A673 (cell line): Measurements from ENCODE around the gene BLOC1S6.

ENCODE experiments used
- EZH2 ChIP-seq: fragments of 200-600 bp; sonication (generic); IDR thresholded peaks from 2 replicates; pipeline ENCODE4 v1.6.1; 2017; ENCODE audit warnings: borderline replicate concordance, low read depth, mild to moderate bottlenecking, mixed read lengths, antibody characterized with exemption, low read length; ENCODE audit not compliant: poor library complexity, severe bottlenecking
- TF ChIP-seq, protein P1 (sequence below): fragments of 300-800, 200-600 bp; sonication (generic); conservative IDR thresholded peaks from 2 replicates; pipeline ENCODE4 v1.5.1; 2017; ENCODE audit warnings: low read depth, mild to moderate bottlenecking, antibody characterized with exemption, low read length, moderate library complexity, mixed read lengths

- TF ChIP-seq, protein P1, sequence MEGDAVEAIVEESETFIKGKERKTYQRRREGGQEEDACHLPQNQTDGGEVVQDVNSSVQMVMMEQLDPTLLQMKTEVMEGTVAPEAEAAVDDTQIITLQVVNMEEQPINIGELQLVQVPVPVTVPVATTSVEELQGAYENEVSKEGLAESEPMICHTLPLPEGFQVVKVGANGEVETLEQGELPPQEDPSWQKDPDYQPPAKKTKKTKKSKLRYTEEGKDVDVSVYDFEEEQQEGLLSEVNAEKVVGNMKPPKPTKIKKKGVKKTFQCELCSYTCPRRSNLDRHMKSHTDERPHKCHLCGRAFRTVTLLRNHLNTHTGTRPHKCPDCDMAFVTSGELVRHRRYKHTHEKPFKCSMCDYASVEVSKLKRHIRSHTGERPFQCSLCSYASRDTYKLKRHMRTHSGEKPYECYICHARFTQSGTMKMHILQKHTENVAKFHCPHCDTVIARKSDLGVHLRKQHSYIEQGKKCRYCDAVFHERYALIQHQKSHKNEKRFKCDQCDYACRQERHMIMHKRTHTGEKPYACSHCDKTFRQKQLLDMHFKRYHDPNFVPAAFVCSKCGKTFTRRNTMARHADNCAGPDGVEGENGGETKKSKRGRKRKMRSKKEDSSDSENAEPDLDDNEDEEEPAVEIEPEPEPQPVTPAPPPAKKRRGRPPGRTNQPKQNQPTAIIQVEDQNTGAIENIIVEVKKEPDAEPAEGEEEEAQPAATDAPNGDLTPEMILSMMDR, result no peak
- TF ChIP-seq EZH2, result no peak
These were observed 531 bp upstream of the BLOC1S6 start for GRCh38 chr15:45586601-45587094.
